OCI-LY3 (cell line): ENCODE results near the gene MACROD2.

ENCODE experiments used
- EZH2phosphoT487 ChIP-seq: fragments of 200-600 bp; shearing (Covaris generic); IDR thresholded peaks from 2 replicates; pipeline ENCODE4 v1.6.1; 2018; ENCODE audit warnings: antibody characterized with exemption, mixed run types, low read depth
- TF ChIP-seq, protein P1 (sequence below): fragments of 200-600, 300-600 bp; sonication (generic); IDR thresholded peaks from 2 replicates; pipeline ENCODE4 v1.5.1; 2014; ENCODE audit warnings: antibody characterized with exemption, low read length, low read depth

DNA sequence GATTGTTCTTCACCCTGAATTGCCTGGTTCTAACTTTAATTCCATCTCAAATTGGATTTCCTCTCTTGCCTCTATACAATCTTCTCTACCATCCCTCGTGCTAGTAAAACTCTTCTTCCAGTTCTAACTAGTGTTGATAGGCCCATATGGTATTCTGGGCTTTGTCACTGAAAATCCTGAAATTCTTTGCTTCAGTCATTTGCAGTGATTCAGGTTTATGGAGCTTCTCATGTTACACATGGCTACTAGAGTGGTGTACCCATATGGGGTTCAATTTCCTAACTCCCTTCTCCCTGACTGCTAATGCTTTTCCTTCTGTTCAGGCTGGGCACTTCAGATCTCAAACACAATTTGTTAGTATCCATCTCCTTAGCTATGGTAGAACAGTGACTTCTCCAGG is 1621.3 kb downstream of the MACROD2 start:
- TF ChIP-seq, protein P1, sequence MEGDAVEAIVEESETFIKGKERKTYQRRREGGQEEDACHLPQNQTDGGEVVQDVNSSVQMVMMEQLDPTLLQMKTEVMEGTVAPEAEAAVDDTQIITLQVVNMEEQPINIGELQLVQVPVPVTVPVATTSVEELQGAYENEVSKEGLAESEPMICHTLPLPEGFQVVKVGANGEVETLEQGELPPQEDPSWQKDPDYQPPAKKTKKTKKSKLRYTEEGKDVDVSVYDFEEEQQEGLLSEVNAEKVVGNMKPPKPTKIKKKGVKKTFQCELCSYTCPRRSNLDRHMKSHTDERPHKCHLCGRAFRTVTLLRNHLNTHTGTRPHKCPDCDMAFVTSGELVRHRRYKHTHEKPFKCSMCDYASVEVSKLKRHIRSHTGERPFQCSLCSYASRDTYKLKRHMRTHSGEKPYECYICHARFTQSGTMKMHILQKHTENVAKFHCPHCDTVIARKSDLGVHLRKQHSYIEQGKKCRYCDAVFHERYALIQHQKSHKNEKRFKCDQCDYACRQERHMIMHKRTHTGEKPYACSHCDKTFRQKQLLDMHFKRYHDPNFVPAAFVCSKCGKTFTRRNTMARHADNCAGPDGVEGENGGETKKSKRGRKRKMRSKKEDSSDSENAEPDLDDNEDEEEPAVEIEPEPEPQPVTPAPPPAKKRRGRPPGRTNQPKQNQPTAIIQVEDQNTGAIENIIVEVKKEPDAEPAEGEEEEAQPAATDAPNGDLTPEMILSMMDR: no peak
- TF ChIP-seq EZH2phosphoT487: no peak
